NCI-H1092 treated with DMSO at 0.1 percent for 48 hours (cell line): ENCODE measurements around the gene CD47.

Source experiments
- DNase-seq: peaks from one replicate; lab custom pipeline; 2025; lab: John Stamatoyannopoulos, UW

CD47 gene

GRCh38 chr3:108013141-108014055, 77.4 kb downstream of the CD47 start:
- DNase-seq: no peak

- no peak for DNase-seq
These were observed 78.5 kb downstream of the CD47 start for GRCh38 chr3:108012304-108012703.

- no peak for DNase-seq
These were observed 79.2 kb downstream of the CD47 start for GRCh38 chr3:108011616-108012015.

- DNase-seq: no peak
These were observed 81.7 kb downstream of the CD47 start for GRCh38 chr3:108008931-108009639.

GRCh38 chr3:108008106-108008505, 82.7 kb downstream of the CD47 start:
- no peak for DNase-seq

- DNase-seq: no peak
These were observed 83.9 kb downstream of the CD47 start for GRCh38 chr3:108006881-108007331.

- DNase-seq: no peak
These were observed 84.6 kb downstream of the CD47 start for GRCh38 chr3:108006077-108006771.

- no peak for DNase-seq
These were observed 86.2 kb downstream of the CD47 start for GRCh38 chr3:108004647-108005046.

GRCh38 chr3:108001457-108001856, 89.4 kb downstream of the CD47 start:
- DNase-seq: no peak

- no peak for DNase-seq
These were observed 91.5 kb downstream of the CD47 start for GRCh38 chr3:107999215-107999775.

GRCh38 chr3:107997671-107998070, 93.2 kb downstream of the CD47 start:
- no peak for DNase-seq

- no peak for DNase-seq
These were observed 95.0 kb downstream of the CD47 start for GRCh38 chr3:107995823-107996222.

- DNase-seq: no peak
These were observed 95.7 kb downstream of the CD47 start for GRCh38 chr3:107994956-107995715.

GRCh38 chr3:107994181-107994580, 96.7 kb downstream of the CD47 start:
- DNase-seq: no peak

GRCh38 chr3:107993771-107994170, 97.1 kb downstream of the CD47 start:
- DNase-seq: no peak
